AG09309 (cell line): ENCODE data around the gene TTC28.

Source experiments
- DNase-seq: peaks from one replicate; pipeline ENCODE4 v3.0.0-alpha.2; 2010; ENCODE audit warnings: low read depth
- H3K4me3 ChIP-seq: 2 replicates; pipeline ENCODE4 v1.5.1; 2011; ENCODE audit warnings: mild to moderate bottlenecking, low read depth, low read length, moderate library complexity; ENCODE audit not compliant: control insufficient read depth
- CTCF ChIP-seq: IDR thresholded peaks from 2 replicates; pipeline ENCODE4 v1.5.1; 2011; ENCODE audit warnings: mild to moderate bottlenecking, low read depth, low read length, inconsistent platforms; ENCODE audit not compliant: insufficient read depth, control insufficient read depth; ENCODE audit errors: missing control alignments

TTC28 gene

GRCh38 chr22:28027453-28028448 is 651.9 kb downstream of the TTC28 start:
- H3K4me3 ChIP-seq: no peak overlapping the region
- no peak for DNase-seq
- TF ChIP-seq CTCF: no peak

- no peak for DNase-seq
- TF ChIP-seq CTCF: no peak
- H3K4me3 ChIP-seq: no peak overlapping the region
These were observed 653.6 kb downstream of the TTC28 start for GRCh38 chr22:28025866-28026575.

- no peak overlapping the region for H3K4me3 ChIP-seq
- no peak for TF ChIP-seq CTCF
- no peak for DNase-seq
These were observed 654.3 kb downstream of the TTC28 start for GRCh38 chr22:28025333-28025732.

- TF ChIP-seq CTCF: no peak
- H3K4me3 ChIP-seq: no peak overlapping the region
- DNase-seq: no peak
These were observed 655.2 kb downstream of the TTC28 start for GRCh38 chr22:28024422-28024888.

- TF ChIP-seq CTCF: no peak
- no peak overlapping the region for H3K4me3 ChIP-seq
- DNase-seq: no peak
These were observed 655.9 kb downstream of the TTC28 start for GRCh38 chr22:28023774-28024173.

GRCh38 chr22:28023036-28023435 is 656.6 kb downstream of the TTC28 start:
- H3K4me3 ChIP-seq: no peak overlapping the region
- DNase-seq: no peak
- no peak for TF ChIP-seq CTCF
